H1 (cell line): Measurements from ENCODE around the gene CACNA1F. TPM values are rescaled to one million over a fixed set of nuclear protein-coding genes. Genes with fewer than 3 reads are reported as not detected.

Experiments
- CTCF ChIA-PET: fragments of 300-600 bp; sonication (Branson Sonifier 250); formaldehyde crosslinking; loops from one replicate; lab custom pipeline; 2021; ENCODE audit not compliant: partially characterized antibody; lab: Charles Lee
- POLR2A ChIA-PET: fragments of 300-600 bp; sonication (Branson Sonifier 250); formaldehyde crosslinking; loops from one replicate; lab custom pipeline; 2021; ENCODE audit warnings: inconsistent platforms; ENCODE audit not compliant: partially characterized antibody; lab: Charles Lee
- DNase-seq, 2 experiments: peaks; one replicate each; pipeline versions ENCODE4 v3.0.0 to v3.0.0-alpha.2; 2010 to 2022; ENCODE audit warnings: low spot score in 2 of 2, low read depth in 1 of 2, mixed read lengths in 1 of 2
- FAIRE-seq: peaks from 2 replicates; lab custom pipeline; 2011; peaks lifted over from hg19 to GRCh38; lab: Jason Lieb, UNC
- H2AFZ ChIP-seq: 2 replicates; pipeline ENCODE4 v1.8.1; 2012; ENCODE audit warnings: low read length, inconsistent platforms
- H2AK5ac ChIP-seq: 2 replicates; pipeline ENCODE4 v1.6.1; 2013; ENCODE audit warnings: low read depth, low read length
- H2BK120ac ChIP-seq: replicated peaks from 2 replicates; pipeline ENCODE3; 2013; ENCODE audit warnings: low read depth, low read length, inconsistent platforms
- H2BK12ac ChIP-seq: 2 replicates; pipeline ENCODE4 v1.6.1; 2013; ENCODE audit warnings: low read depth, low read length
- H2BK15ac ChIP-seq: 2 replicates; pipeline ENCODE4 v1.6.1; 2013; ENCODE audit warnings: low read length
- H2BK20ac ChIP-seq: 2 replicates; pipeline ENCODE4 v1.6.1; 2013; ENCODE audit warnings: low read length
- H2BK5ac ChIP-seq: 2 replicates; pipeline ENCODE4 v1.6.1; 2013; ENCODE audit warnings: low read depth, low read length
- H3K14ac ChIP-seq: 2 replicates; pipeline ENCODE4 v1.6.1; 2013; ENCODE audit warnings: inconsistent platforms; ENCODE audit not compliant: insufficient read length
- H3K18ac ChIP-seq: 2 replicates; pipeline ENCODE4 v1.6.1; 2013; ENCODE audit warnings: low read length; ENCODE audit errors: extremely low read depth
- H3K23ac ChIP-seq: 2 replicates; pipeline ENCODE4 v1.6.1; 2013; ENCODE audit warnings: inconsistent platforms; ENCODE audit not compliant: insufficient read length
- H3K23me2 ChIP-seq: 2 replicates; pipeline ENCODE4 v1.6.1; 2013; ENCODE audit warnings: low read depth, low read length
- H3K27ac ChIP-seq: 2 replicates; pipeline ENCODE4 v1.6.1; 2011; ENCODE audit warnings: low read depth, low read length, inconsistent platforms
- H3K27me3 ChIP-seq, 4 experiments: replicated peaks in 1 of 4; 1 replicate in 1 of 4; 2 replicates in 3 of 4; pipeline versions ENCODE4 v1.6.1 to v1.8.1; 2011 to 2013; ENCODE audit warnings: low read length in 3 of 4, mild to moderate bottlenecking in 3 of 4, inconsistent platforms in 2 of 4, mixed read lengths in 2 of 4, moderate library complexity in 1 of 4; ENCODE audit not compliant: control insufficient read depth in 3 of 4, insufficient read depth in 3 of 4; ENCODE audit errors: extremely low read depth in 1 of 4
- H3K36me3 ChIP-seq, 4 experiments: 2 replicates each; pipeline versions ENCODE4 v1.6.1 to v1.8.1; 2011 to 2013; ENCODE audit warnings: mild to moderate bottlenecking in 4 of 4, low read length in 3 of 4, moderate library complexity in 2 of 4, control low read depth in 1 of 4, inconsistent platforms in 1 of 4; ENCODE audit not compliant: insufficient read depth in 4 of 4, control insufficient read depth in 2 of 4
- H3K4ac ChIP-seq: replicated peaks from 2 replicates; pipeline ENCODE3; 2013; ENCODE audit warnings: low read length, low read depth, mixed read lengths, inconsistent platforms; ENCODE audit not compliant: insufficient read length
- H3K4me1 ChIP-seq, 4 experiments: replicated peaks in 1 of 4; 1 replicate in 1 of 4; 2 replicates in 3 of 4; pipeline versions ENCODE4 v1.6.1 to v1.8.1; 2011 to 2013; ENCODE audit warnings: low read length in 3 of 4, inconsistent platforms in 2 of 4, mixed read lengths in 1 of 4; ENCODE audit not compliant: insufficient read depth in 4 of 4, control insufficient read depth in 3 of 4
- H3K4me2 ChIP-seq, 2 experiments: 2 replicates each; pipeline versions ENCODE4 v1.6.1 to v1.8.1; 2011 to 2013; ENCODE audit warnings: low read depth in 2 of 2, low read length in 2 of 2, control low read depth in 1 of 2, inconsistent platforms in 1 of 2, mild to moderate bottlenecking in 1 of 2; ENCODE audit not compliant: insufficient read depth in 1 of 2
- H3K4me3 ChIP-seq, 4 experiments: fragments of 200-600, 300-600 bp in 1 of 4; sonication (generic), shearing (Covaris generic), sonication (Bioruptor Twin) in 1 of 4; 2 replicates each; pipeline versions ENCODE4 v1.5.1 to v1.8.1; 2011 to 2016; ENCODE audit warnings: low read length in 4 of 4, low read depth in 3 of 4, control low read depth in 2 of 4, inconsistent platforms in 2 of 4, mild to moderate bottlenecking in 2 of 4, mixed read lengths in 1 of 4, moderate library complexity in 1 of 4; ENCODE audit not compliant: insufficient read depth in 2 of 4; ENCODE audit errors: extremely low read depth in 1 of 4
- H3K56ac ChIP-seq: replicated peaks from 2 replicates; pipeline ENCODE3; 2013; ENCODE audit warnings: low read depth, mild to moderate bottlenecking, mixed read lengths, low read length, inconsistent platforms; ENCODE audit not compliant: insufficient read length
- H3K79me1 ChIP-seq: 2 replicates; pipeline ENCODE4 v1.6.1; 2013; ENCODE audit warnings: low read depth, low read length, control low read depth
- H3K79me2 ChIP-seq, 2 experiments: 2 replicates each; pipeline versions ENCODE4 v1.6.1 to v1.8.1; 2012 to 2013; ENCODE audit warnings: low read length in 2 of 2, mild to moderate bottlenecking in 2 of 2, inconsistent platforms in 1 of 2; ENCODE audit not compliant: insufficient read depth in 2 of 2, control insufficient read depth in 1 of 2
- H3K9ac ChIP-seq, 4 experiments: replicated peaks in 1 of 4; 1 replicate in 1 of 4; 2 replicates in 3 of 4; pipeline versions ENCODE4 v1.6.1 to v1.8.1; 2011 to 2013; ENCODE audit warnings: low read depth in 3 of 4, low read length in 3 of 4, control low read depth in 2 of 4, mild to moderate bottlenecking in 2 of 4, moderate library complexity in 2 of 4, inconsistent platforms in 1 of 4; ENCODE audit errors: extremely low read depth in 1 of 4
- H3K9me3 ChIP-seq, 2 experiments: 2 replicates each; pipeline versions ENCODE4 v1.6.1 to v1.8.1; 2012 to 2013; ENCODE audit warnings: mild to moderate bottlenecking in 2 of 2, moderate library complexity in 2 of 2, control low read depth in 1 of 2, inconsistent platforms in 1 of 2, low read depth in 1 of 2, low read length in 1 of 2, mixed read lengths in 1 of 2; ENCODE audit not compliant: insufficient read depth in 2 of 2
- H4K20me1 ChIP-seq, 2 experiments: replicated peaks in 1 of 2; 2 replicates each; pipeline versions ENCODE3 to v1.8.1; 2011 to 2013; ENCODE audit warnings: inconsistent platforms in 2 of 2, low read length in 2 of 2, mild to moderate bottlenecking in 1 of 2; ENCODE audit not compliant: insufficient read depth in 2 of 2, control insufficient read depth in 1 of 2
- H4K5ac ChIP-seq: 2 replicates; pipeline ENCODE4 v1.6.1; 2013; ENCODE audit warnings: low read length, low read depth, mixed read lengths, inconsistent platforms; ENCODE audit not compliant: insufficient read length
- H4K8ac ChIP-seq: 2 replicates; pipeline ENCODE4 v1.8.0; 2013; ENCODE audit warnings: mild to moderate bottlenecking, moderate library complexity, low read length, inconsistent platforms; ENCODE audit not compliant: insufficient read depth; ENCODE audit errors: extremely low read depth
- H4K91ac ChIP-seq: replicated peaks from 2 replicates; pipeline ENCODE3; 2013; ENCODE audit warnings: low read length, mixed read lengths, inconsistent platforms; ENCODE audit not compliant: insufficient read length
- JUND ChIP-seq: IDR thresholded peaks from 2 replicates; pipeline ENCODE4 v1.6.1; 2011; ENCODE audit warnings: mild to moderate bottlenecking, improper control_type of control experiment, low read length
- KDM1A ChIP-seq: fragments of 200-600, 300-600 bp; sonication (generic); IDR thresholded peaks from 2 replicates; pipeline ENCODE4 v1.7.1; 2016; ENCODE audit warnings: mild to moderate bottlenecking, low read length, borderline replicate concordance
- NANOG ChIP-seq: IDR thresholded peaks from 2 replicates; pipeline ENCODE4 v1.6.1; 2011; ENCODE audit warnings: low read length, low read depth, mild to moderate bottlenecking, inconsistent platforms; ENCODE audit not compliant: insufficient read depth, poor library complexity, severe bottlenecking
- NRF1 ChIP-seq: IDR thresholded peaks from 2 replicates; pipeline ENCODE4 v1.6.1; 2011; ENCODE audit warnings: mild to moderate bottlenecking, low read depth, low read length, improper control_type of control experiment
- RBBP5 ChIP-seq: IDR thresholded peaks from 2 replicates; pipeline ENCODE4 v1.7.1; 2012; ENCODE audit warnings: low read depth, mild to moderate bottlenecking, inconsistent platforms, low read length, moderate library complexity, borderline replicate concordance
- RNF2 ChIP-seq: fragments of 200-900, 300-1000 bp; sonication (generic); IDR thresholded peaks from 2 replicates; pipeline ENCODE4 v1.7.1; 2016; ENCODE audit warnings: borderline replicate concordance, low read depth, mild to moderate bottlenecking, antibody characterized with exemption, low read length; ENCODE audit not compliant: poor library complexity, severe bottlenecking; ENCODE audit errors: missing control alignments
- WGBS, 2 experiments: shearing (Covaris generic) in 1 of 2; methylation state at CpG; one replicate each; pipeline versions ENCODE4 v1.1.6 to v1.1.7; 2013 to 2015; ENCODE audit warnings: low lambda C conversion rate in 2 of 2, mixed read lengths in 2 of 2, inconsistent platforms in 1 of 2, low coverage in 1 of 2, missing lambda C conversion rate in 1 of 2; ENCODE audit not compliant: insufficient replicate concordance in 2 of 2, insufficient coverage in 1 of 2, insufficient read length in 1 of 2; ENCODE audit errors: extremely low coverage in 1 of 2, missing lambda C conversion rate in 1 of 2; 5-methylcytosine and 5-hydroxymethylcytosine counted together
- polyA plus RNA-seq, 7 experiments: library from polyadenylated mRNA; depleted of rRNA in 3 of 7; stranded (reverse) in 5 of 7; unstranded in 2 of 7; fragments of >200 nt in 5 of 7; fragments of 200-250 nt in 2 of 7; gene quantifications; 1 replicate in 5 of 7; 2 replicates in 1 of 7; 4 replicates in 1 of 7; pipeline versions ENCODE4 v1.2.1 to v1.2.3, GENCODE V29; 2011 to 2013; ENCODE audit warnings: missing spikeins in 2 of 7, mixed read lengths in 2 of 7
- total RNA-seq: library from RNA; stranded (reverse); fragmentation: NEBNext Ultra II Directional; extraction: Animal tissue kit (Norgen Biotek cat#: 25700); gene quantifications from 2 replicates; pipeline ENCODE4 v1.2.1, GENCODE V29; 2021
- TF ChIP-seq, protein P1 (sequence below): IDR thresholded peaks from 2 replicates; pipeline ENCODE4 v1.6.1; 2012; ENCODE audit warnings: inconsistent platforms

The CACNA1F gene
- total and polyA plus RNA-seq, 2 of the 8 experiments (the other 6 are each of a cell fraction or from before 2014, with no cell fraction given), result 0.59 to 0.84 TPM

- Histone ChIP-seq H2BK12ac (peak overlapping the region; percentile 95; the same call in 1 of the 2 replicates), H3K4me2 (peak overlapping the region; percentile 74 to 93)
- peak; percentile 88 for FAIRE-seq
- TF ChIP-seq KDM1A (no peak), NANOG (no peak), RBBP5 (no peak), JUND (no peak), NRF1 (no peak), RNF2 (no peak)
- TF ChIP-seq, protein P1, sequence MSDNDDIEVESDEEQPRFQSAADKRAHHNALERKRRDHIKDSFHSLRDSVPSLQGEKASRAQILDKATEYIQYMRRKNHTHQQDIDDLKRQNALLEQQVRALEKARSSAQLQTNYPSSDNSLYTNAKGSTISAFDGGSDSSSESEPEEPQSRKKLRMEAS, result 0 out of 2 replicates have a peak, but pooled peaks have one; percentile 1
These were observed 36.0 kb upstream of the CACNA1F start for GRCh38 chrX:49269010-49269766.

More at GRCh38 chrX:49269010-49269766, 36.0 kb upstream of the CACNA1F start:
- WGBS, 2 experiments, result 1% methylated on average over 23 of the region's 45 CpGs; no CpG with 5 or more reads in 1 of the 2 experiments
- Histone ChIP-seq H2BK5ac (peak overlapping the region; percentile 99), H2BK15ac (no peak overlapping the region), H4K8ac (peak overlapping the region; percentile 99; the same call in 1 of the 2 replicates), H4K5ac (peak overlapping the region; percentile 99), H2BK20ac (no peak overlapping the region), H2AK5ac (no peak overlapping the region), H3K23ac (no peak overlapping the region), H4K20me1 (peaks cover 0 to 13% of the 10 kb centered on the region in 2 experiments), H3K18ac (peak overlapping the region; percentile 95), H2BK120ac (no peak overlapping the region), H3K27me3 (no peaks in the 10 kb centered on the region), H3K79me1 (peaks cover 2% of the 10 kb centered on the region; the same call in 1 of the 2 replicates), H2AFZ (peak overlapping the region; percentile 90; the same call in 1 of the 2 replicates), H3K9me3 (no peaks in the 10 kb centered on the region), H3K27ac (peak overlapping the region; percentile 95), H3K4me3 (peak overlapping the region; percentile 47 to 99 (median 73)), H3K14ac (no peak overlapping the region), H3K36me3 (no peaks in the 10 kb centered on the region), H4K91ac (peak overlapping the region; percentile 97), H3K4me1 (peaks cover 0 to 14% (median 5%) of the 10 kb centered on the region in 4 experiments; a peak in 4 of 7 replicates), H3K9ac (peak overlapping the region; percentile 81 to 99 (median 94)), H3K4ac (peak overlapping the region; percentile 91), H3K56ac (peak overlapping the region; percentile 79), H3K79me2 (peaks cover 12 to 38% of the 10 kb centered on the region in 2 experiments; a peak in 3 of 4 replicates), H3K23me2 (no peaks in the 10 kb centered on the region; the same call in 1 of the 2 replicates)
- POLR2A ChIA-PET, result interaction anchor here (0.7 to 2.3 kb wide), 10 partner anchors 10 to 79 kb away, joined by 3 to 10 read pairs (median 6); partner anchors contain the start of gene CCDC22
- CTCF ChIA-PET, result interaction anchor here (0.6 to 0.8 kb wide), 2 partner anchors 38 to 76 kb away, joined by 3 read pairs; no protein-coding TSS in a partner anchor
- peak; percentile 83 to 85 for DNase-seq
